Dedifferentiated amniotic fluid mesenchymal stem cell (primary cell): ENCODE results near the gene MAML2.

ENCODE experiments used
- DNase-seq: peaks from one replicate; pipeline ENCODE4 v3.0.0-alpha.2; 2016; ENCODE audit errors: extremely low spot score

The MAML2 gene

DNA sequence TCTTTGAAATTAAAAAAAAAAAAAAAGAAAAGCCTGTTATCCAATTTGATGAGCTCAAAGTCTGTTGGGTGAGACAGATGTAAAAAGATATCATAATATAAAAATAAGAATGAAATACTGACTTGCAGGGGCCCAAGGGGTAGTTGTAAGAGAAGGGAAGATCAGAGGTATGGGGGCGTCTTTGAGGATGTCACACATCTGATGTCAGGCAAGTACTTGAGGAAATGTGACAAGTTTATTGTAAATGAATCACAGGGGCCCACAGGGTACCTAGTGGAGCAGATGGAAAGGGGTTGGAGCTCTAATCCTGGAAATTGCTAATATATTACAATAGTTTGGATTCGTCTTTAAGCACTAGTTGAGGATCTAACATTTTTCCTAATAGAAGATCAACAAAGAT lies 131.6 kb downstream of the MAML2 start:
- no peak for DNase-seq

DNA sequence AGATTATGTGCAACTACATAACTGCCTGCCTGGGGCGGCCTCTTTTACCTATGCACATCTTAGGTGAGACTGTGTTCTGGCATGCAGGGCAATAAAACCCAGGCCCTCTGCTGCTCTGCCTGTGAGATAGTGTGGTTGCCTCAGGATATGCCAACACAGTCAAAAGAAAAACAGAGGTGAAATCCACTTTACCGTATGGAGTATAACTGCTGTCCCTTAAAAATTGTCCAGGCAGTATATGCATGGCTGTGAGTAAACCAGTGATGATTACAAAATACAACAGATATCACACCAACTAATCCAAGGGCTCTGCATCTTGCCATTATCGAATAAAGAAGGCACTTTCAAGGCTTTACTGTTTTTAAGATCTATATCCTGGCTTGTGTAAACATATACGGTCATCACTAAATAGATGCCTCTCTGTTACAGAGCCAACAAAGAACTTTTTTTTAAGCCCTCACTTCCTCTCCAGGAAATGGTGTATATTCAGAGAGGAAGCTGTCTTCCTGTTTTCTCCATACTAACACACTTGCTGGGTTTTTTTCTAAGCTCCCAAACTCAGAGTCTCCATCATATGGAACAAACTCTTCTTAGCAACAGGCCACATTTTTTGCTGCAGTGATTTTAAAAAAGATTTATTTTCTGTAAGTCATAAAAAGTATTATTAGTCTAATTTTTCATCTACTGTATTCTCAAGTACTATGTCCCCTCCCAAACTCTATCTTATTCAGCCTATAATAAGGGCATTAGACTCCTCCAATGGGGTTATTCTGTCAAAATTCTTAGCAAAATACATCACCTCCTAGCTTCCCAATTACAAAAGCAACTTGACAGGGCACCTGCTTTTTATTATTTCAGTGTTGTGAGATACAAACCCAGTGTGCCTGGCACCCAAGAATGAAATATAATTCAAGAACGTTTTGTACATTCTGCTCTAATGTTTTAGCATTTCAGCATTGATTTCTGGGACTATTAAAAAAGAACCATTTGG lies 135.2 kb downstream of the MAML2 start:
- DNase-seq = no peak

DNA sequence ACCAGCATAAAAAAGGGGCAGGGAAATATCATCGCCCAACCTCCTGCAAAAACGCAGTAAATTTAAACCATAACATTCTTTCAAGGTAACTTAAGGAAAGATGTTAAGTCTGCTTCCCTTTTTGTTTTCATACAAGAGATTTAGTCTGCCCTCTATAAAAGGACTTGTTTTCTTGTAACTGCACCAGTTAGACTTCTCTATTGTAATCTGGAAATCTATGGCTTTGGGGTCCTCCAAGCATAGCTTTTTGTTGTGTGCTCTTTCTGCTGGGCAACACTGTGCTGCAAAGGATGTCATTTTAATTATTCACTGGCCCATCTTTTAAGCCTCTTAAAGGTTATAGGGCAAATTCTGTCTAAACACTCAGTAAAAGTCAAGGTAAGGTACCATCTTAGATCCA lies 136.0 kb downstream of the MAML2 start:
- no peak for DNase-seq

GRCh38 chr11:96205460-96205809 lies 137.6 kb downstream of the MAML2 start:
- DNase-seq = no peak

DNA sequence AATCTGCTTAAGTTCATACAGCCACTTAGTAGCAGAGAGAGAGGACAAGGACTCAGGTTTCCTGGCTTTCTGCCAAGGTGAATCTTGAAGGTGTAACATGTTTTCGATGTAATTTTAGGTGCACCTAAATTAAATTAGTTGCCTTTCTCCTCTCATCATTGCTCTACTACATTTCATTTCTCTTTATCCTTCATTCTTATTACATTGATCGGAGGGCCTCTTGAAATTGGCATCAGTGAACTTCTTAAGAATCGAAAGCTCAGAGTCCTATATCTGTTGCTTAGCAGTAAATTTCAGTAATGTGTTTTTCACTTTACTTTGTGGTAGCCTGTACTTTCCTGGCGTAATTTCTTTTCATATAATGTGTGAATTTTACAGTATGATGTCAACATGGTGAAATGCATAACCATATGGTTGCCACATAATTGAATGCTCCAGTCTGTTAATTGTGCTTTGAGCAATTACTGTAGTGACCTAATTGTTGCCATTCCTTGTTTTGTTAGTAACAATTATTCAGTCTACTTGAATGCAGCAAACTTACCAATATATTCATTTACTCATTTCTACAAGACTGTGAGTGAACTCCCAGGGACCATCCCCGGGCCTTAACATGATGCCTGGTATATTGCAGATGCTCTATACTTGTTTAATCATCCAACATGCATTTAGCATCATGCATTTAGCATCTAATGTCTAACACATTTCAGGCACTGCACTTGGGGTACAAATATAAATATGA lies 138.1 kb downstream of the MAML2 start:
- no peak for DNase-seq

GRCh38 chr11:96204366-96204659 lies 138.7 kb downstream of the MAML2 start:
- DNase-seq = no peak

DNA sequence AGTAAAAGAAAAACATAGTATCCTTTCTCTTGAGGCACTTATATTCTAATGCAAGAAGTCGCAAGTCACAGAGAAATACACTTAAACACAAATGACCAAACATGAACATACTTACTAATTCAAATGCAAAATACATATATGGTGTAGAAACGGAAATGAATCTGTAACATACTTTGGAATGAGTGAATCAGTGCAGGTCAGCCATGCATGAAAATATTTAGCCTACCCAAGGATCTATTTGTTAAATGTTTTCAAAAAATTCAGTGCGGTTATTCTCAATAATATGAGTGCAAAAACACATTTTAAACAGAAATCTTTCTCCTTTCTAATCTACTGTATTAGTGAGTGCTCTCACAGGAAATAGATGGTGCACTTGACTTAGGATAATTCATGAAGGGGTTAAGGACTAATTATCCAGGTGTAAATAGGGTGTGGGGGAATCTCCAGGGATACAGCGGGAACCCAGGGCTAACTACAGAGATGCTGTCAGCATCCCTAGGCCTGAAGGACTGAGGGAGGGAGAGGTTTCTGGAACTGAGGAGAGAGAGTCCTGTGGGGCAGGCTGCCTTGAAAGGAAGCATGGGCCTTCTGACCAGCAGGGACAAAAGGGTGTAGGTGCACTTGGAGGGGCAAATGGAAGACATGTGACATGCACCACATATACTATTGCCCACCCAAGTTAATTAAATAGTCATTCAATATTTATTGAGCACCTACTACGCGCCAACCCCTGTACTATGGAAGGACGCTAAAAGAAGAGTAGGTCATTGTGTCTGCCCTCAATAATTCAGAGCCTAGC lies 139.2 kb downstream of the MAML2 start:
- no peak for DNase-seq

GRCh38 chr11:96200243-96200642 lies 142.8 kb downstream of the MAML2 start:
- peak; percentile 81 for DNase-seq

DNA sequence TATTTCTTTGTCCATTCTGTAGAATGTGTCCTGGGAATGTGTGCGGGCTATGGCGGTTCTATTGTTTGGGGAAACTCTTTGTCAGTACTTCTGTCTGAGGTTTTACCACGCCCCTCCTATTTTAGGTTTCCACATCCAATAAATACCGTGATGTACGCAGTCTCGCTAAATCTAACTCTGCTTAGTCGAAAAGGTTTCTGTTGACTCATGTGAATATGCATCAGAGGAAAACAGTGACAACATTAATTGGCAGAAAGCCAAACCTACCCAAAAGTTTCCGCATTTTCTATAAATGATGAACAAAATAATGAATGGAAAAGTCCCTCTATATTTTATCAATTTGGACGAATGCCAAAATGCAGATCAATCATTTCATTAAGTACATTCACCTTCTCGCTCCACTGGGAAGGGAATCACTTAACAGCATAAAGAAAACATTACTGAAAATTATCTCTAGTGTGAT lies 143.4 kb downstream of the MAML2 start:
- no peak for DNase-seq

DNA sequence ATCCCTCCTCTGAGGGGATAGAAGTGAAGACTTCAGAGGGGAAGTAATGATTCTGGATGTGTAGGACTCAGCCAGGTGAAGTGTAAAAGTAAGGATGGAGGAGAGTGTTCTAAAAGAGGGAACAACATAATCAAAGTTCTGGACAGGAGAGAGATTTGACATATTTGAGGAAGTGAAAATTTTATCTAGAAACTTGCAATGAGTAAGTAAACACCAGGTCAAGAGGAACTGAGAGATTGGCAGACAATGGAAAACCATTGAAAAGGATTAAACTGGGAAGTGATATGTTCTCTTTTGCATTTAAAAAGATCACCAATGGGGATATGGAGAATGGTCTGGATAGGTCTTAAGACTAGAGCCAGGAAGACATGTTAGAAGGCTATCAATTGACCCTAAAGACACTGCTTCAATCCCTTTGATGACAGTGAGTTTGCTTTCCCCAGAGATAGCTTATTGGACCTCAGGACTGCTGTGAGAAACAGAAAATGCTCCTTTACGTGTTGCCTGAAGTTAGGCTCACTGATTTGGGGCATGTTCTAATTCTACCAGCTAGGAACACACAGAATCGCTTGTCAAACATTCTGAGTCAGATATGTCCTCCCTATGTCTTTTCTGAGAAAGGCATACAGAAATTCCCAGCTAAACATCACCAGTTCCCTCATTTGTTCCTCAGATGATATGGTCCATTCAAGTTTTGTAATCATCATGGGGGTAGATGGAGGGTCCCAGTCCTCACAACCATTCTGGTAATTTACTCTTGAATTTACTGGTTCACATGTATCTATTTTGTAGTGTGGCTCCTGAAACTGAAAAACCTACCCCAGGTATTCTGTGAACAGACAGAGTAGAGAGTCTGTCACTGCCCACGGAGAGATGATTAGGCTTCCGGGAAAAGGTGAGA lies 144.9 kb downstream of the MAML2 start:
- DNase-seq = no peak

GRCh38 chr11:96197103-96197502 lies 145.9 kb downstream of the MAML2 start:
- DNase-seq = peak; percentile 47

DNA sequence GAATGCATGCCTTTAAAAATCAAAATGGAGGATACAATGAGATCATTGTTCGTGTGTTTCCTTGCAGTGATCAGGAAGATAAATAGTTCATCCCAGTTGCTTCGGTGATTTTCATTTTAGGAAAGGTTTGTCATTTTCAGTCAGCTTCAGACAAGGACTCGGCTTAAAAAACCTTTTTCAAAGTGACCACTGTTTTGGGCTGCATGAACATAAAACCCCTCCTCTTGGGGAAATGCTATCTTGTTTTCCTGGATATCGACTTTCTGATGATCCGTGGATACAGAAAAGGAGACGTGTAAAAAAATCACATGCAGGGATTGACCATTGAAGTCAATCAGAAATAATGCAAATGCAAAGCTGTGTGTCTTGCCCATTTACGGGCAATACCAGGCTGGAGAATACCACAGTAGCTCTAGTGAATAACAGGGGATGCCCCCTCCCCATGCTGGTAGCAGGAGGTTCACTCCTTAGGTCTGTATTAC lies 146.8 kb downstream of the MAML2 start:
- no peak for DNase-seq

- DNase-seq = no peak
These were observed 147.3 kb downstream of the MAML2 start for GRCh38 chr11:96195671-96196070.

DNA sequence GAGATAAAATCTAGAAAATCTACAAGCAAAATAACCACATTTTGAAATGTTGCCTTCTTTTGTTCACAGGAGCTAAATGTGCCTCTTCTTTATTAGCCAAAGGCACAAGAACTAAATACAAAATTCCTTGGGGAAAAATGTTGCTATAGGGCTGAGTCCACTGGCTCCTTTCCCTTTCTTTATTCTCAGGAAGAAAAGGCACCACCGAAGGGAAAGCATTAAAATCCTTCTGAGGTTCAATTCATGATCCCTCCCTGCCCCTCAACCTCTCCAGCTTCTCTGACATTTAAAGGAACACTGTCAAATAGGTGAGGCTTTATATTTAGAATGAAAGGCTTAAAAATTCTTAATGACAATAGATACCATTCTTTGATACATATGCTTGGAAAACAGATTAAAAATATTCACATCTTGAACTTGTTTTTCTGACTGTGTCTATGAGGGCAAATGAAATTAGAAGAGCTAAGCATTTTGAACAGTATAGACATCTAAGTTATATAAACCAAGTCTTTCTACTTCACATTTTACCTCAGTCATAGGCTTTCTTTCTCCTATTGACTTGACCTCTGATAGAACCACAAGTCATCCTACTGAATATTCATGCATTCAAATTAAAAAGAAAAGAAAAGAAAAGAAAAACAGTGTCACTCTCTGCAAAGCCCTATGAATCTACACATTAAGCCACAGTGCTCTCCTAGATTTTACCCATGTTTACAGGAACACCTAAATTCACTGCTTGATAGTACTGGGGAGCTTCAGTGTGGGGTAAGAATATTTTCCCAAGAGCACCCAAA lies 148.2 kb downstream of the MAML2 start:
- DNase-seq = no peak

DNA sequence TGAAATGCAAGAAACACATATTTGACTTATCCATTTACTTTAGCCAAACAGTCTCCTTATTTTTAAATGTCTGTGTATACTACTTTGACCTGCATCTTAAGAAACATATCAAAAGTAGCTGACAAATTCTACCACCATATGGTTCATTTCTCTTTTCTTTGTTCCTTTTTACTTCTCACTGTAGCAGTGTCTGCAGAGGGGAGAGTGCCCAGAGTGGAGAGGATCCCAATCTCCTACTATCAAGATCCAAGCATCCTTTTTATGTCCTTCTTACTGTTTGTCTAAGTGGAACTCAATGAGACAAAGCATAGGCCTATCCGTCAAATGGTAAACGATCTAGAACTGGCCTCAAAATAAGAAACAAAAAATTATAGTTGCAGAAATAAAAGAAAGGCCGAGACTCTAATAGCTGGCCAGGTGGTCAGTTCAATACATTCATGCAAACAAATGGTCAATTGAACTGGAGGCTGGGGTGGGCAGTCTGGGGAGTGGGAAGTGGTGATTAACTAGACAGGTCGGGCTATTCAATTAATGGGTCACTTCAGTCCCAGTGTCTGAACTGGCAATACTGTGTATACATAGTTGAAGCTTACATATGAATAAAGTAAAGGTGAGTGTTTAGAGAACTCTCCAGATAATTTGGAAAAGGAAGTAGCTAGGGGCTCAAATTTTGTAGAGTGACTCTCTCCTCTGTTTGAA lies 149.1 kb downstream of the MAML2 start:
- no peak for DNase-seq

DNA sequence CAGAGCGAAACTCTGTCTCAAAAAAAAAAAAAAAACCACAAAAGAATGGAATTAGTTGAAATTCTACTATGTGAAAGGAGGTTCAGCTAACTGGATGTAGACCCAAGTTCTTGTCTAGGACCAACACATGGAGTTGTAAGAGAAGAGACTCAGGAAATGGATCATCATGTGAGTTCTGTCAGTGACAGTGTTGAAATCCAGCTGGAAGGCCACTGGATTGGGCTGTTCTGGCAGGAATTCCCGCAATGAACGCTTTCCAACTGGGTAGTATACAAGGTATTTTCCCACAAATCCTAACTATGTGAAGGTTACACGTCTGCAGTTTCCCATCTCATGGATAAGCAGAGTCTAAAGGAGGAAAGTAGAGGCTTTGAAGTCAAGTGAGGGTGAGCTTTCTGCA lies 151.2 kb downstream of the MAML2 start:
- DNase-seq = no peak

GRCh38 chr11:96189351-96189750 lies 153.6 kb downstream of the MAML2 start:
- DNase-seq = no peak

DNA sequence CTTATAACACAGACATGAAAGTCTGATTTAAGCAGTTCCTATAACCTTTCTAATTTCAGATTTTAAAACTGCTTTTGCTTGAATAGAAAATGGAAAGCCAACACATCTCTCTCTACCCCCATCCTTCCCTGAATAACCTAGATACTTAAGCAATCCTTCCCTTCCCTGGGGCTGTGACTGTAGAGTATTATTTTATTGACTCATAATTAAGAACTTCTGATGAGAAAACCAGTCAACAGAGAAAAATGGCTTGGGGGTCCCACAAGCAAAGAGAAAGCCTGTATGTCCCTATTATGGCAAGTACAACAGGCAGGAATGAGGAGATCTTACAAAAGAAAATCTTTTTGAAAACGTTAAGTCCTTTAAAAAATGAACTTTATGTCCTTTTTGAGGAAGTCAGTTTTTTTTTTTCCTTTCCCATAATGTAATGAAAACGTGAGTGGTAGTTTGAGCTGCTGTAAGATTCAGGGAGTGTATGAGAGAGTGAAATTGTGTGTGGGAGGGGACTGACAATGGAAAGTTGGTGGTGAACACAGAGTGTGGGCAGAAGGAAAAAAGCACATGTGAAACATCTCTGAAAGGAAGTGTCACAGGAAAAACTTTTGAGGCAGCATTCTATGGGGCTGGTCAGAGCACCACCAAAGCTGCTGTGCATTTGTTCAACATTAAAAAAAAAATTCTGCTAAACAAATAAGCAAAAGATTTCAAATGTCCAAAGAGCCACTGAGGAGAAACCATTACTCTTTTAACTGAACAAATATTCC lies 154.6 kb downstream of the MAML2 start:
- DNase-seq = peak; percentile 58

DNA sequence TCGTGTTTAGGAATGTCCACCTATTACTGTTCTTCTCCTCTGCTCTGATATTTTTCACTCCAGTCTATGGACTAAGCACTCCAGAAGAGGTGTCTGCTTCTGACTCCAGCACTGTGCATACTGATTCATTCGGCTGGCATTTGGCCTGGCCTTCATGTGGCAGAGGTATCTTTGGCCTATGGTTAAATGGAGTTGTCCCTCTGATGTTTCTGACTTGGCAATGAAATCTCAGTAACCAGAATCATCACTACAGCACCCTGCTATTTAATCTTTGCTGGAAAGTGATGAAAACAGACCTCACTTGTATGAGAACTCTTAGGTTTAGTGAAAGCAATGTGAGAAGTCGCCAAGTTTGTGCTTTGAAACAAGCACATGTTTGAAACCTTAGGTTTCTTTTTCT lies 155.2 kb downstream of the MAML2 start:
- peak; percentile 60 for DNase-seq
